GM23338 (cell line): Measurements from ENCODE around the gene ADAP1. TPM values are rescaled to one million over a fixed set of nuclear protein-coding genes. Genes with fewer than 3 reads are reported as not detected.

Source experiments
- ATAC-seq: fragments of 200-7000 bp; cut with Tn5 transposase; 3 replicates; pipeline ENCODE4 v1.9.1; 2020
- DNase-seq: peaks from one replicate; pipeline ENCODE4 v3.0.0-alpha.2; 2015; ENCODE audit warnings: low spot score
- H2AFZ ChIP-seq: fragments of 200-600 bp; sonication (generic); 2 replicates; pipeline ENCODE4 v1.8.0; 2016; ENCODE audit warnings: antibody characterized with exemption, mild to moderate bottlenecking, moderate library complexity
- H3F3A ChIP-seq: fragments of 200-600 bp; sonication (generic); replicated peaks from 2 replicates; pipeline ENCODE4 v1.8.0; 2017; ENCODE audit warnings: antibody characterized with exemption, mixed run types, low read depth
- H3K27ac ChIP-seq: fragments of 200-600 bp; sonication (generic); 2 replicates; pipeline ENCODE4 v1.6.1; 2016; ENCODE audit warnings: low read depth
- H3K27me3 ChIP-seq: fragments of 200-600 bp; sonication (generic); 2 replicates; pipeline ENCODE4 v1.8.0; 2016; ENCODE audit warnings: mild to moderate bottlenecking, mixed run types, moderate library complexity; ENCODE audit not compliant: insufficient read depth
- H3K36me3 ChIP-seq: fragments of 200-600 bp; sonication (generic); 2 replicates; pipeline ENCODE4 v1.8.0; 2016; ENCODE audit warnings: mild to moderate bottlenecking; ENCODE audit not compliant: insufficient read depth
- H3K4me1 ChIP-seq: fragments of 200-600 bp; sonication (generic); 2 replicates; pipeline ENCODE4 v1.8.0; 2016; ENCODE audit warnings: mild to moderate bottlenecking, moderate library complexity; ENCODE audit not compliant: insufficient read depth
- H3K4me2 ChIP-seq: fragments of 200-600 bp; sonication (generic); 2 replicates; pipeline ENCODE4 v1.7.1; 2017; ENCODE audit warnings: mixed run types
- H3K4me3 ChIP-seq: fragments of 200-600 bp; sonication (generic); 2 replicates; pipeline ENCODE4 v1.6.1; 2016; ENCODE audit warnings: mixed run types
- H3K79me2 ChIP-seq: fragments of 200-600 bp; sonication (generic); replicated peaks from 2 replicates; pipeline ENCODE4 v1.8.0; 2017; ENCODE audit warnings: mild to moderate bottlenecking; ENCODE audit not compliant: insufficient read depth
- H3K9me2 ChIP-seq: fragments of 200-600 bp; sonication (generic); 2 replicates; pipeline ENCODE4 v1.8.0; 2017; ENCODE audit not compliant: insufficient read depth
- H4K20me1 ChIP-seq: fragments of 200-600 bp; sonication (generic); replicated peaks from 2 replicates; pipeline ENCODE4 v1.8.0; 2017; ENCODE audit warnings: mild to moderate bottlenecking; ENCODE audit not compliant: insufficient read depth
- H3K27ac Mint-ChIP-seq: 2 replicates; pipeline ENCODE4 v1.8.0; 2020; ENCODE audit warnings: inconsistent platforms, mild to moderate bottlenecking, moderate library complexity, mixed read lengths
- H3K27me3 Mint-ChIP-seq: 3 replicates; pipeline ENCODE4 v1.8.0; 2022; ENCODE audit warnings: low read depth, mild to moderate bottlenecking, moderate library complexity, mixed read lengths, inconsistent platforms; ENCODE audit not compliant: insufficient read depth, poor library complexity
- H3K36me3 Mint-ChIP-seq: 3 replicates; pipeline ENCODE4 v1.8.0; 2021; ENCODE audit warnings: low read depth, mild to moderate bottlenecking, inconsistent platforms, moderate library complexity, mixed read lengths
- H3K4me1 Mint-ChIP-seq: 3 replicates; pipeline ENCODE4 v1.8.0; 2020; ENCODE audit warnings: mild to moderate bottlenecking, inconsistent platforms, mixed read lengths
- H3K4me3 Mint-ChIP-seq: 3 replicates; pipeline ENCODE4 v1.8.0; 2021; ENCODE audit warnings: moderate library complexity, mild to moderate bottlenecking, inconsistent platforms, mixed read lengths
- H3K9me3 Mint-ChIP-seq: 3 replicates; pipeline ENCODE4 v1.8.0; 2020; ENCODE audit warnings: moderate library complexity, mild to moderate bottlenecking, inconsistent platforms, mixed read lengths
- CREB1 ChIP-seq: fragments of 250-450 bp; sonication (Bioruptor Pico); IDR thresholded peaks from 2 replicates; pipeline ENCODE4 v1.5.0; 2020; ENCODE audit warnings: low read depth, mild to moderate bottlenecking, moderate library complexity
- NANOG ChIP-seq: IDR thresholded peaks from 2 replicates; pipeline ENCODE4 v1.6.1; 2016; ENCODE audit warnings: antibody characterized with exemption, borderline replicate concordance
- STAT1 ChIP-seq: IDR thresholded peaks from one replicate; pipeline ENCODE4 v1.6.1; 2016; ENCODE audit warnings: antibody characterized with exemption; ENCODE audit not compliant: unreplicated experiment
- ZNF114 ChIP-seq: fragments of 250-450 bp; sonication (Bioruptor Pico); IDR thresholded peaks from 2 replicates; pipeline ENCODE4 v1.5.0; 2020; ENCODE audit warnings: mild to moderate bottlenecking, moderate library complexity
- polyA plus RNA-seq: library from polyadenylated mRNA; unstranded; fragments of >200 nt; fragmentation: Nextera tagmentation; extraction: Ambion mirVana; gene quantifications from 2 replicates; pipeline ENCODE4 v1.2.1, GENCODE V29; 2016
- total RNA-seq: library from RNA; depleted of rRNA; stranded (reverse); fragments of >200 nt; shearing (Covaris generic); gene quantifications from 2 replicates; pipeline ENCODE4 v1.2.3, GENCODE V29; 2014
- TF ChIP-seq, protein P1 (sequence below): fragments of 250-450 bp; sonication (Bioruptor Pico); IDR thresholded peaks from 2 replicates; pipeline ENCODE4 v1.5.0; 2020; ENCODE audit warnings: mild to moderate bottlenecking, moderate library complexity

ADAP1 gene
- total and polyA plus RNA-seq, 2 experiments from 2014 or later: 2.2 to 9.6 TPM

DNA sequence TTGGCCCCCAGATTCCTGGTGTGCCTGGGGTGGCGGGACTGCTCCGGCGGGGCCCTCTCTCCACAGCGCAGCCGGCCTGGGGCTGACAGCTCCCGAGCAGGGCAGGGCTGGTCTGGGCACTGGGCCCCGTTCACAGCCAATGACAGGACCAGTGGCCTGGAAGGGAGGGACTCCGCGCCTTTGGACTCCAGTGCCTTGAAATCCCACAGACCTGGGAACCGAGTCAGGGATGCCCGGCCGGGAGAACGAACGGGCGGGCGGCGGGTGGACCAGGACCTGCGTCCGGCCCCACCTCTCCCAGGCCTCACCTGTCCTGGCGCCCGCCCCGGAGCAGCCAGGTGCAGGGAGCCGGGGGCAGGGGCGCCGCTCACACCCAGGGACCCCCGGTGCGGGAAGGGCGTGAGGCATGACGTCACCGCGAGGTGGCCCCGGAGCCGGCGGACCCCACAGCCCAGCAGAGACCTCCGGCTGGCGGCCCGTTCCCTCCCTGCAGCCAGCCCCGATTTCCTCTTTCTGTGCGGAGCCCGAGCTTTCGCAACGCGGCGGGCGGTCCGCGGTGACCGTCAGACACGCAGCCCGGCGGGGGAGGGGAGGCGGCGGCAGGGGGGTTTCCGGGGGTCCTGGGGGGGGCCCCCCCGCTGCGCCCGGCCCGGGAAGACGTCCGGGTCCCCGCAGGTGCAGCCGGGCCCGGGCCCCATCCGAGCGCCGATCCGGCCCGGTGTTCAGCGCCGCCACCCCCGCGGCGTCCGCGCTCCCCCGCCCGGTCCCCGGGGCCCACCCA is 743 bp downstream of the ADAP1 start:
- Histone ChIP-seq H3K79me2 (no peaks in the 10 kb centered on the region), H4K20me1 (no peaks in the 10 kb centered on the region), H3K27ac (no peak overlapping the region), H3K4me2 (peak overlapping the region; percentile 83), H3K9me2 (no peaks in the 10 kb centered on the region), H3K4me1 (no peaks in the 10 kb centered on the region; the same call in 1 of the 2 replicates), H3K27me3 (peaks cover 24% of the 10 kb centered on the region), H3K36me3 (no peaks in the 10 kb centered on the region), H3K4me3 (peak overlapping the region; percentile 64), H3F3A (peaks cover 6% of the 10 kb centered on the region; the same call in 1 of the 2 replicates), H2AFZ (peak overlapping the region; percentile 47)
- peak; percentile 78 for DNase-seq
- TF ChIP-seq STAT1 (no peak), ZNF114 (CRISPR knock-in tag) (no peak), CREB1 (peak; percentile 85), NANOG (no peak)
- TF ChIP-seq, protein P1, sequence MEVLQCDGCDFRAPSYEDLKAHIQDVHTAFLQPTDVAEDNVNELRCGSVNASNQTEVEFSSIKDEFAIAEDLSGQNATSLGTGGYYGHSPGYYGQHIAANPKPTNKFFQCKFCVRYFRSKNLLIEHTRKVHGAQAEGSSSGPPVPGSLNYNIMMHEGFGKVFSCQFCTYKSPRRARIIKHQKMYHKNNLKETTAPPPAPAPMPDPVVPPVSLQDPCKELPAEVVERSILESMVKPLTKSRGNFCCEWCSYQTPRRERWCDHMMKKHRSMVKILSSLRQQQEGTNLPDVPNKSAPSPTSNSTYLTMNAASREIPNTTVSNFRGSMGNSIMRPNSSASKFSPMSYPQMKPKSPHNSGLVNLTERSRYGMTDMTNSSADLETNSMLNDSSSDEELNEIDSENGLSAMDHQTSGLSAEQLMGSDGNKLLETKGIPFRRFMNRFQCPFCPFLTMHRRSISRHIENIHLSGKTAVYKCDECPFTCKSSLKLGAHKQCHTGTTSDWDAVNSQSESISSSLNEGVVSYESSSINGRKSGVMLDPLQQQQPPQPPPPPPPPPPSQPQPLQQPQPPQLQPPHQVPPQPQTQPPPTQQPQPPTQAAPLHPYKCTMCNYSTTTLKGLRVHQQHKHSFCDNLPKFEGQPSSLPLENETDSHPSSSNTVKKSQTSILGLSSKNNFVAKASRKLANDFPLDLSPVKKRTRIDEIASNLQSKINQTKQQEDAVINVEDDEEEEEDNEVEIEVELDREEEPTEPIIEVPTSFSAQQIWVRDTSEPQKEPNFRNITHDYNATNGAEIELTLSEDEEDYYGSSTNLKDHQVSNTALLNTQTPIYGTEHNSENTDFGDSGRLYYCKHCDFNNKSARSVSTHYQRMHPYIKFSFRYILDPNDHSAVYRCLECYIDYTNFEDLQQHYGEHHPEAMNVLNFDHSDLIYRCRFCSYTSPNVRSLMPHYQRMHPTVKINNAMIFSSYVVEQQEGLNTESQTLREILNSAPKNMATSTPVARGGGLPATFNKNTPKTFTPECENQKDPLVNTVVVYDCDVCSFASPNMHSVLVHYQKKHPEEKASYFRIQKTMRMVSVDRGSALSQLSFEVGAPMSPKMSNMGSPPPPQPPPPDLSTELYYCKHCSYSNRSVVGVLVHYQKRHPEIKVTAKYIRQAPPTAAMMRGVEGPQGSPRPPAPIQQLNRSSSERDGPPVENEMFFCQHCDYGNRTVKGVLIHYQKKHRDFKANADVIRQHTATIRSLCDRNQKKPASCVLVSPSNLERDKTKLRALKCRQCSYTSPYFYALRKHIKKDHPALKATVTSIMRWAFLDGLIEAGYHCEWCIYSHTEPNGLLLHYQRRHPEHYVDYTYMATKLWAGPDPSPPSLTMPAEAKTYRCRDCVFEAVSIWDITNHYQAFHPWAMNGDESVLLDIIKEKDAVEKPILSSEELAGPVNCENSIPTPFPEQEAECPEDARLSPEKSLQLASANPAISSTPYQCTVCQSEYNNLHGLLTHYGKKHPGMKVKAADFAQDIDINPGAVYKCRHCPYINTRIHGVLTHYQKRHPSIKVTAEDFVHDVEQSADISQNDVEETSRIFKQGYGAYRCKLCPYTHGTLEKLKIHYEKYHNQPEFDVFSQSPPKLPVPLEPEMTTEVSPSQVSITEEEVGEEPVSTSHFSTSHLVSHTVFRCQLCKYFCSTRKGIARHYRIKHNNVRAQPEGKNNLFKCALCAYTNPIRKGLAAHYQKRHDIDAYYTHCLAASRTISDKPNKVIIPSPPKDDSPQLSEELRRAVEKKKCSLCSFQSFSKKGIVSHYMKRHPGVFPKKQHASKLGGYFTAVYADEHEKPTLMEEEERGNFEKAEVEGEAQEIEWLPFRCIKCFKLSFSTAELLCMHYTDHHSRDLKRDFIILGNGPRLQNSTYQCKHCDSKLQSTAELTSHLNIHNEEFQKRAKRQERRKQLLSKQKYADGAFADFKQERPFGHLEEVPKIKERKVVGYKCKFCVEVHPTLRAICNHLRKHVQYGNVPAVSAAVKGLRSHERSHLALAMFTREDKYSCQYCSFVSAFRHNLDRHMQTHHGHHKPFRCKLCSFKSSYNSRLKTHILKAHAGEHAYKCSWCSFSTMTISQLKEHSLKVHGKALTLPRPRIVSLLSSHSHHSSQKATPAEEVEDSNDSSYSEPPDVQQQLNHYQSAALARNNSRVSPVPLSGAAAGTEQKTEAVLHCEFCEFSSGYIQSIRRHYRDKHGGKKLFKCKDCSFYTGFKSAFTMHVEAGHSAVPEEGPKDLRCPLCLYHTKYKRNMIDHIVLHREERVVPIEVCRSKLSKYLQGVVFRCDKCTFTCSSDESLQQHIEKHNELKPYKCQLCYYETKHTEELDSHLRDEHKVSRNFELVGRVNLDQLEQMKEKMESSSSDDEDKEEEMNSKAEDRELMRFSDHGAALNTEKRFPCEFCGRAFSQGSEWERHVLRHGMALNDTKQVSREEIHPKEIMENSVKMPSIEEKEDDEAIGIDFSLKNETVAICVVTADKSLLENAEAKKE (CRISPR knock-in tag): no peak
- H3K27me3 Mint-ChIP-seq: peaks cover 20% of the 10 kb centered on the region
- H3K27ac Mint-ChIP-seq: no peak overlapping the region
- ATAC-seq: peak; percentile 63
- H3K4me3 Mint-ChIP-seq: peak overlapping the region; percentile 54; the same call in 2 of the 3 replicates
- no peaks in the 10 kb centered on the region; the same call in 2 of the 3 replicates for H3K36me3 Mint-ChIP-seq
- no peaks in the 10 kb centered on the region; the same call in 2 of the 3 replicates for H3K9me3 Mint-ChIP-seq
- peaks cover 7% of the 10 kb centered on the region for H3K4me1 Mint-ChIP-seq
